Body of pancreas (tissue), 4 donors: Measurements from ENCODE around the gene GALNTL6.

ENCODE experiments used
- POLR2A ChIP-seq, 3 donors: fragments of 450-650 bp; IDR thresholded peaks; one replicate each; pipeline ENCODE4 v1.6.1; 2016; ENCODE audit warnings: antibody characterized with exemption in 3 of 3, mild to moderate bottlenecking in 2 of 3
- TF ChIP-seq, protein P1 (sequence below), 7 experiments: fragments of 450-650 bp in 4 of 7; fragments of 200-600 bp in 3 of 7; sonication (generic) in 3 of 7; IDR thresholded peaks; one replicate each; pipeline ENCODE4 v1.5.1; 2016 to 2019; ENCODE audit warnings: antibody characterized with exemption in 7 of 7

GRCh38 chr4:172691552-172691951 lies 878.3 kb downstream of the GALNTL6 start:
- TF ChIP-seq, protein P1, sequence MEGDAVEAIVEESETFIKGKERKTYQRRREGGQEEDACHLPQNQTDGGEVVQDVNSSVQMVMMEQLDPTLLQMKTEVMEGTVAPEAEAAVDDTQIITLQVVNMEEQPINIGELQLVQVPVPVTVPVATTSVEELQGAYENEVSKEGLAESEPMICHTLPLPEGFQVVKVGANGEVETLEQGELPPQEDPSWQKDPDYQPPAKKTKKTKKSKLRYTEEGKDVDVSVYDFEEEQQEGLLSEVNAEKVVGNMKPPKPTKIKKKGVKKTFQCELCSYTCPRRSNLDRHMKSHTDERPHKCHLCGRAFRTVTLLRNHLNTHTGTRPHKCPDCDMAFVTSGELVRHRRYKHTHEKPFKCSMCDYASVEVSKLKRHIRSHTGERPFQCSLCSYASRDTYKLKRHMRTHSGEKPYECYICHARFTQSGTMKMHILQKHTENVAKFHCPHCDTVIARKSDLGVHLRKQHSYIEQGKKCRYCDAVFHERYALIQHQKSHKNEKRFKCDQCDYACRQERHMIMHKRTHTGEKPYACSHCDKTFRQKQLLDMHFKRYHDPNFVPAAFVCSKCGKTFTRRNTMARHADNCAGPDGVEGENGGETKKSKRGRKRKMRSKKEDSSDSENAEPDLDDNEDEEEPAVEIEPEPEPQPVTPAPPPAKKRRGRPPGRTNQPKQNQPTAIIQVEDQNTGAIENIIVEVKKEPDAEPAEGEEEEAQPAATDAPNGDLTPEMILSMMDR (IDR thresholded peaks at IDR 0.05): no peak
- TF ChIP-seq POLR2A (IDR thresholded peaks at IDR 0.05): no peak
